GM19324 (cell line): Measurements from ENCODE around the gene MYO3B.
"Not testable (repeated sequence)": the region's sequence is repeated elsewhere in the genome, so short reads cannot be mapped to it uniquely, and the experiment has no call there.

Source experiments
- ATAC-seq: cut with Tn5 transposase; IDR thresholded peaks from one replicate; pipeline ENCODE4 v1.9.1; 2021; ENCODE audit warnings: mild to moderate bottlenecking, moderate library complexity; ENCODE audit not compliant: unreplicated experiment, low FRiP score

MYO3B gene

GRCh38 chr2:170324640-170325046 lies 146.7 kb downstream of the MYO3B start:
- ATAC-seq: no peak

DNA sequence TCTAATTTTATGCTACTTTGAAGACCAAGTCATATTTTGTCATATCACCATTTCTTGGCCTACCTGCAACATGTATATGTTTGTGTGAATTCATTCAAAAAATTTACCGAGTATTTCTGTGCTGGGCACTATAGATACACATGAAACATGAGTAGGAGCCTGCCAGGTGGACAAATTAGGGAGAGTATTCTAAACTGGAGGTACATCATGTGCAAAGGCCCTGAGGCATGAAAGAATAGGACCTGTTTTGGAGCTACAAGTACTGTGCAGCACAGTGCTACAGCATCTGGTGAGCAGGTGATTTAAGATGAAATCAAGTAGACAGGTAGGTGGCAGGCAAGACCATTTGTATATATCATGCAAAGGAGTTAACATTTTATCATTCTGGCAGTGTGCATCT lies 152.9 kb downstream of the MYO3B start:
- no peak for ATAC-seq

DNA sequence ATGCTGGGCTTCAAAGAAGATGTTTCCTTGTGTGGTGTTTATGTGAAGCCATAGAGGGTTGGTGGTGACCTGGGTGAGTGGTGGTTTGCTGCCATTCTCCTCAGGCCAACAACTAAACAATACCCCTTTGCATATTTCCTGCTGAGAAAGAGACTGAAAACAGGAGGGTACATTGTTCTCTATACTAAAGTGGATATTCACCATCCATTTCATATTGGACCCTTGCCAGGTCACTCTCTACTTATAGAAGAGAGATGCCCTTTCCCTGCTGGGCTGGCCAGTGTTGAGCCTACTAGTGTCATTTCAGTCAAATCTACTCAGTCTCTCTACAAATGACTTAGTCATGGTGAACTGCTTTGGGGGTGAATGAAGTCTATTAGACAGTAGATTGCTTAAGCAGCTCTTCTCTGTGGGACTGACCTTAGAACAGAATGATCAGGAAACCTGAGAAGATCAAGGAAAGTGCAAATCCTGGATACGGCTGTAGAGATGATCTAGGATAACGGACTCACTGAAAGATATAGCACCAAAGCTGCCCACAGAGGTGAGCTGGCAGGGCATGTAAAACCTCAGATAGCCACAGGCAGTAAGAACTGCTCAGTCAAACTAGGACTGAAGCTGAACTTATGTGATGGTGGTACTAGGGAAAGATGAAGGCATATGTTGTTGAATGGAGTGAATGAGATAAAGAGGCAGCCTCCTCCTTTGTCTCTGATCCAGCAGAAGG lies 154.9 kb downstream of the MYO3B start:
- ATAC-seq: no peak

- ATAC-seq: no peak
Measured at GRCh38 chr2:170335351-170335750, 157.4 kb downstream of the MYO3B start.

DNA sequence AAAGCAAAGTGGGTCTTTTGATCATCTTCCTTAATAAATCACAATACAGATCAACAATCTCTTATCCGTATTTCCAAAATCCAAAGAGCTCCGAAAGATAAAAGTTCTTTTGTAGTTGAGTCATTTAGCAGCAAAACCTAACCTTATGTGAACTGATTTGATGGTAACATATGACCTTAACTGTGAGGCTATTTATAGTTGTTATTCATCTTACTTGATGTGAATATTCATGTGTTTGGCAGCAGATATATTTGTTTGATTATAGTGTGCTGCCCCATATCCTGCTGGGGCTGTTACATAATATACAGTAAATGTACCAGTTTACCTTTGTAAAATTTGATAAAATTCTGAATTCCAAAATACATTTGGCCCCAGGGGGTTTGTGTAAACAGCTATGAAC lies 158.5 kb downstream of the MYO3B start:
- no peak for ATAC-seq

DNA sequence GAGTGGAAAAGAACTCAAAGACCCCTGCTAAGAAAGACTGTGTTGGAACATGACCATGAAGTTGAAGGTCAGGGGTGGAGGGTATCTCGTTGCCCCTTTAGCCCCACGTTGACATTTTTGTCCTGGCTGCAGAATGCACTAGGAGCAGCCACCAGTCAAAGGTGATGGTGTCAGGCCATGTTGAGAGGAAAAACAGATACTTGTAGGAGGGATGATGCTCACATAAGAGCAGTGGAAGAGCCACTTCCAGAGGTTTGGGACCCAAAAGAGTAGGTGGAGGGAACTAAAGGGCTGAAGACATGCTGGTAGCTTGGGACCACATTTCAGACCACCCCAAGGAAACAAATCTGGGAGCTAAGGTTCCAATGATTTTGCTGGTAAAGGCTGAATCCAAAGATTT lies 159.0 kb downstream of the MYO3B start:
- no peak for ATAC-seq

GRCh38 chr2:170339322-170339721 lies 161.4 kb downstream of the MYO3B start:
- ATAC-seq: no peak

DNA sequence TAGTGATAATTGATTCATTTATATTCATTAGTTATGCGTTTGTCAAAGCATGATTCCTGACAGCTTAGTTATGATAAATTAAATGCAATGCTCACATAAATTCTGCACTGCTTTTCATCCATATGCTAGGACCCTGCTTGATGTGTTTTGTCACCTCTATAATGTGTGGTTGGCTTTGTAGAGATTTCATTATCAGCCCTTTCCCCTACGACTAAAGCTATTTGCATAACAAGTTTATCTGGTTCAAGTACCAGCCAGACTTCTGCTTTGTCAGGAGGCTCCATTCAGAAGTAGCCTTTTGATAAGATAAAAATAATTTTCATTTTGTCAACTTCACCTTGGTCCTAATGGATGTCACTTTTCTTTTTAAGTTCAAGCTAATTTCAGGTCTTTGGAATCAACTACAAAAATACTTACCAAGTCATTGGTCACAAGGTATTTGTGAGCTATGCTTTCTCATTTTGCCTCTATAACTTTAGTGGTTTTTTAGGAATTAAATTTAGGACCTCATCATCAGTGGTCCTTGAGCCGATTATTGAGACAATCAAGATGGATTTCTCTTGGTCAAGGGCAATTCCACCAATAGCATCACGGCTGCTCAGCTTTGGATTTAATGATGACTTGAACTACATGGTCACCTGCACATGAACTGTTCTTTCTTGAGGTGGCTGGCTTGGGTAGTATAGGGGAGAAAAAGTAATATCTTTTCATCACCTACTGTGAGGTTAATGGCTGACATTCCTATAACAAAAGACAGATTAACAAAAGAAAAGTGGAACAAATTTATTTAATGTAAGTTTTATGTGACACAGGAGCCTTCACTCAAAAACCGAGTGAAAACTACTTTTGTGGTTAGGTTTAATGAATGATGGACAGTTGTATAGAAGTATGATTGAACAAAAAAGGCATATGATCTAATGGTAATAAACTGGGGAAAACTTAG lies 162.1 kb downstream of the MYO3B start:
- no peak for ATAC-seq

- ATAC-seq: no peak
Measured at GRCh38 chr2:170340693-170341068, 162.7 kb downstream of the MYO3B start.

DNA sequence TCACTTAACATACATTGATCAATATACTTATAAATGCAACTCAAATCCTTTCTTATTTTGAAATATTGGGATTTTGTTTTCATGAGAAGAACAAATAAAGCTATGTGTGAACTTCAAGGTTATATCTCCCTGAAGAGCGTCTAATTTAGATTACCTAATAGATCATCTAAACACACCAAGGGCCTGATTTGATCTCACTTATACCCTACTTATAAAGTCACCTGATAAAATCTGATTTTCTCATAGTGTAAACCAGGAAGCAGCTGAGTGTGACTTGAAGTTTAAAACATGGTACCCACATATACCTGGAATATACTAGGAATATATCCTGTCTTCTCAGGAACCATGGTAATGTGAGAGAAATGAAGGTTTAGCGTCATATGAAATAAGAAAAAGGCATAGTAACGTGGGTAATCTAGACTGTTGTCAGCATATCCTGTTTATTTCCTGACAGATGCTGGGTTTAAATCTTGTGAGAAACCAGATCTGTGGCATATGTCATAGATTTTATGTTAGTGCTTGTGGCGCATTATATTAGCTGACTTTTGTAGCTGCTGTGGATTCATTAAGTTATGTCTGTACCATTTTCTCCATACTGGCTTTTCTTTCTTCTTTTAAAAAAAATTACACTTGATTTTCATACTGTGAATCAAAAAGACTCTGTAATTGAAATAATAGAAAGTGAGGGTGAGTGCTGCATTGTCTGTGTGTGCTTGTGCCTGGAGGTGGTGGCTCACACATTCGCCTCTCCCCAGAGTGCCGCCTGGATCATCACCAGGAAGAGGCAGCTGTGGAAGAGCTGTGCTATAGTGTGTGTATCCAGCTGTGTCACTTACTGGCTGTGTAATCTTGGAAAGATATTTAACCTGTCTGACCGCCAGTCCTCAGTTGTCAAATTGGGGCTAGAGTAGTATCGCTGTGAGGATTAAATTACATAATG lies 164.0 kb downstream of the MYO3B start:
- no peak for ATAC-seq

DNA sequence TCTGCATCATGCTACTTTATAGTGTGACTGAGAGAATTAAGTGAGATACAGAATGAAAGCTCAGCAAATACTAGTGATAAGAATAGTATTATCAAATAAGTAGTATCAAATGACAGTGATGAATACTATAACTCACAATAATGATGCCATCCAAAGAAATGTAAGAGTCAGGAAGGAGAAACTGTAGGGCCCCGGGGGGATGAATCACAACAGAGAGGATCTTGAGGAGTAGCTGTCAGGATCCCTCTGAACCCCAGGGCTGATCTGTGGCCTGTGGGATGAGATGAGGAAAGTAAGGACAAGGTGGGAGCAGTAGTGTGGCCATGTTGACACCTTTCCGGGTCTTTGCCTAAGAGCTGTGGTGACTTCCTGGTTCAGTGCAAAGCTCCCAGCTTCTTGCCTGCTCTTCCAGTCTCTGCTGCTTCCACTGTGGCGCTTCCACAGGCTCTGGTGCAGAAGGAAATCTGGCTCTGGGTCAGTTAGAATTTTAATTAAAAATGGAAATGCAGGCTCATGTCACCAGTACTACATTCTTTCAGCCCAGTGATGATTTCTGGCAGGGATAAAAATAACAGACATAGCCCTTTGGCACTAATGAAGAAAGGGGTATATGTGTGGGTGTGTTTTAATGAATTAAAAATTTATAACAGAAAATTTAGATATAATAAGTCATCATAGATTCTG lies 166.9 kb downstream of the MYO3B start:
- no peak for ATAC-seq

DNA sequence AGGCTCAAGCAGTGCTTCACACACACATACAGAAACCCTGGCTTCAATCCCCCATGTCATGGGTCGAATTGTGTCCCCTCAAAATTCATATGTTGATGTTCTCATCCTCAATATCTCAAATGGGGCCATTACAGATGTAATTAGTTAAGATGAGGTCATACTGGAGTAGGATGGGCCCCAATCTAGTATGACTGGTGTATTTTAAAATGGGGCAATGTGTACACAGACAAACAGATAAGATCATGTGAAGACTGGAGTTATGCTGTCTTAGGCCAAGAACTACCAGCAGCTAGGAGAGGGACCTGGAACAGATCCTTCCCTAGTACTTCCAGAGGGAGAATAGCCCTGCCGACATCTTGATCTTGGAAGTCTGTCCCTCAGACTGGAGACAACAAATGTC lies 167.7 kb downstream of the MYO3B start:
- no peak for ATAC-seq

- not testable (repeated sequence) for ATAC-seq
Measured at GRCh38 chr2:170349269-170349668, 171.3 kb downstream of the MYO3B start.

GRCh38 chr2:170350929-170351826 lies 173.2 kb downstream of the MYO3B start:
- ATAC-seq: no peak

DNA sequence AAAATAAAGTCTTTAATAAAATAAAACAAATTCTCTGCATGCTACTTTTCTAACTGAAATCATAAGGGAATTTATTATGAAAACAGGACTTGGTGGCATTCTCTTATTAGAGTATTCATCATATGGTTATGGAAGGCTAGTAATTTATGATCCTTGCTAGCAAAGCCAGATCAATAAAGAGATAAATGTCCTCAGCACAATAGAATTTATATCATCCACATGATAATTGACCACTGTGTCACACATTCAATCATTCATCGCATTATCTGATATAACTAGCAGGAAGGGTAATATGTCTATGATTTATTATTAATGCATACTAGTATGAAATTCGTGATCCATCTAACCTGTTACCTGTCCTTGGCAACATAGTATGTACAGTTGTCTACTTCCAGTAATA lies 175.8 kb downstream of the MYO3B start:
- no peak for ATAC-seq

- ATAC-seq: no peak
Measured at GRCh38 chr2:170354388-170354787, 176.4 kb downstream of the MYO3B start.

GRCh38 chr2:170354855-170355780 lies 177.2 kb downstream of the MYO3B start:
- no peak for ATAC-seq

DNA sequence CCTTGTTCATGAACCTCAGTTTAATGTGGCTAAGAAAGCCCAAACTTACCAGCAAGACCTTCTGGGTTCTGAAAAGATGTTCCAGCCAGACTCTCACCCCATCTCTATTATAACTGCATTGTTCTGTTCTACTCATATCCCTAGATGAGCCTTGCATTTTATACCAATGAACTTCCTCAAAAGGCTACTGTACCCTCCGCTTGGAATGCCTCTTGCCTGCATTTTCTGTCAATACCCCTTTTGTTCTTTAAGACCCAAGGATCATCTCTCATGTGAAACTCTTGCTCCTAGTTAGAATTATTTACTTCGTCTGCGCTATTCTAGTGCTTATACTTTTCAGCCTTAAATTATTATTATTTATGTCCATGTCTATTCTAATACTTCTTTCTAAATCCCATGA lies 181.5 kb downstream of the MYO3B start:
- no peak for ATAC-seq
